DOHH2 (cell line): ENCODE data around the gene PYGB.

Experiments used
- EZH2phosphoT487 ChIP-seq: fragments of 200-600 bp; sonication (generic); IDR thresholded peaks from 2 replicates; pipeline ENCODE4 v1.6.1; 2017; ENCODE audit warnings: borderline replicate concordance, mild to moderate bottlenecking, antibody characterized with exemption, low read length, moderate library complexity, mixed read lengths
- TF ChIP-seq, protein P1 (sequence below): fragments of 200-600 bp; sonication (generic); IDR thresholded peaks from one replicate; pipeline ENCODE4 v1.5.1; 2014; ENCODE audit warnings: antibody characterized with exemption, mild to moderate bottlenecking, low read depth, low read length; ENCODE audit not compliant: poor library complexity, severe bottlenecking

DNA sequence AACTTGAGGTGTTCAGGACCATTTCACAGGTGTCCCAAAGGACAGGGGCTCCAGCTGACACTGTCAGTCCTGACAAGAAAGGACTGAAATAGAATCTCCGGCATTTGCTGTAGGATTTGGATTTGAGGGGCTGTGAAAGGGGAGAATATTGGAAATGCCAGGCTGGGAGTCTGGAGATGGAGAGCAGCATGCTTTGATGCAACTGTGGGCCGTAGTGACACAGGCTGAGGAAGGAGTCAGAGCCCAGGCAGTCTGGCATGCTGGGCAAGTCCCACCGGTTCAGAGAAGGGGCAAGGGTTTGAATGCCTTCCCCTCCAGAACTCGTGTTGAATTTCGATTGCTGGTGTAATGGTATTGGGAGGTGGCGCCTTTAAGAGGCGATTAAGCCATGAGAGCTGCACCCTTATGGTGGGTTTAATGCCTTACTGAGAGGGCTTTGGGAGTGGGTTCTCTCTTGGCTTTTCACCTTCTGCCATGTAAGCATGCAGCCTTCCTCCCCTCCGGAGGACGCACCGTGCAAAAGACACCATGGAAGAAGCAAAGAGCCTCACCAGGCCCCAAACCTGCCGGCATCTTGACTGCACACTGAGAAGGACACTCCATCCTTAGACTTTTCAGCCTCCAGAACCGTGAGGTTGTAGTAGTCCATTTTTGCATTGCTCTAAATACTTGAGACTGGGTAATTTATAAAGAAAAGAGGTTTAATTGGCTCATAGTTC is 9.4 kb upstream of the PYGB start:
- TF ChIP-seq, protein P1, sequence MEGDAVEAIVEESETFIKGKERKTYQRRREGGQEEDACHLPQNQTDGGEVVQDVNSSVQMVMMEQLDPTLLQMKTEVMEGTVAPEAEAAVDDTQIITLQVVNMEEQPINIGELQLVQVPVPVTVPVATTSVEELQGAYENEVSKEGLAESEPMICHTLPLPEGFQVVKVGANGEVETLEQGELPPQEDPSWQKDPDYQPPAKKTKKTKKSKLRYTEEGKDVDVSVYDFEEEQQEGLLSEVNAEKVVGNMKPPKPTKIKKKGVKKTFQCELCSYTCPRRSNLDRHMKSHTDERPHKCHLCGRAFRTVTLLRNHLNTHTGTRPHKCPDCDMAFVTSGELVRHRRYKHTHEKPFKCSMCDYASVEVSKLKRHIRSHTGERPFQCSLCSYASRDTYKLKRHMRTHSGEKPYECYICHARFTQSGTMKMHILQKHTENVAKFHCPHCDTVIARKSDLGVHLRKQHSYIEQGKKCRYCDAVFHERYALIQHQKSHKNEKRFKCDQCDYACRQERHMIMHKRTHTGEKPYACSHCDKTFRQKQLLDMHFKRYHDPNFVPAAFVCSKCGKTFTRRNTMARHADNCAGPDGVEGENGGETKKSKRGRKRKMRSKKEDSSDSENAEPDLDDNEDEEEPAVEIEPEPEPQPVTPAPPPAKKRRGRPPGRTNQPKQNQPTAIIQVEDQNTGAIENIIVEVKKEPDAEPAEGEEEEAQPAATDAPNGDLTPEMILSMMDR, result no peak
- TF ChIP-seq EZH2phosphoT487, result no peak
